ENCODE results near the gene PSD.

The PSD gene

GRCh38 chr10:102438374-102438773, 19.8 kb upstream of the PSD start:
- TF ChIP-seq CTCF (IDR thresholded peaks at IDR 0.05; ENCODE audit: insufficient read depth, low read depth, low read length, missing control alignments), result no peak
- no peak for DNase-seq (ENCODE audit: low read depth)
- no peak overlapping the region for H3K4me3 ChIP-seq (ENCODE audit: low read depth, low read length)

- H3K4me3 ChIP-seq (ENCODE audit: low read depth, low read length), result no peak overlapping the region
- DNase-seq (ENCODE audit: low read depth), result no peak
- no peak for TF ChIP-seq CTCF (IDR thresholded peaks at IDR 0.05; ENCODE audit: insufficient read depth, low read depth, low read length, missing control alignments)
These were observed 18.9 kb upstream of the PSD start for GRCh38 chr10:102437515-102437914.

- peak overlapping the region; percentile 50 for H3K4me3 ChIP-seq (ENCODE audit: low read depth, low read length)
- no peak for TF ChIP-seq CTCF (IDR thresholded peaks at IDR 0.05; ENCODE audit: insufficient read depth, low read depth, low read length, missing control alignments)
- DNase-seq (ENCODE audit: low read depth), result no peak
These were observed 17.7 kb upstream of the PSD start for GRCh38 chr10:102436312-102436711.

- DNase-seq (ENCODE audit: low read depth), result no peak
These were observed 17.1 kb upstream of the PSD start for GRCh38 chr10:102435529-102436233.

GRCh38 chr10:102435133-102435497, 16.5 kb upstream of the PSD start:
- peak overlapping the region; percentile 50 for H3K4me3 ChIP-seq (ENCODE audit: low read depth, low read length)

More at GRCh38 chr10:102435529-102436233, 17.1 kb upstream of the PSD start:
- H3K4me3 ChIP-seq (ENCODE audit: low read depth, low read length), result peak overlapping the region; percentile 50
- TF ChIP-seq CTCF (IDR thresholded peaks at IDR 0.05; ENCODE audit: insufficient read depth, low read depth, low read length, missing control alignments), result no peak

GRCh38 chr10:102434394-102435132, 16.0 kb upstream of the PSD start:
- H3K4me3 ChIP-seq (ENCODE audit: low read depth, low read length), result no peak overlapping the region
- no peak for DNase-seq (ENCODE audit: low read depth)
- TF ChIP-seq CTCF (IDR thresholded peaks at IDR 0.05; ENCODE audit: insufficient read depth, low read depth, low read length, missing control alignments), result no peak

More at GRCh38 chr10:102435133-102435497, 16.5 kb upstream of the PSD start:
- TF ChIP-seq CTCF (IDR thresholded peaks at IDR 0.05; ENCODE audit: insufficient read depth, low read depth, low read length, missing control alignments), result no peak
- DNase-seq (ENCODE audit: low read depth), result no peak
